ENCODE data around the gene KAZN. TPM values are rescaled to one million over a fixed set of nuclear protein-coding genes. Genes with fewer than 3 reads are reported as not detected.

The KAZN gene
- total and polyA plus RNA-seq, 3 donors from 2014 or later = 12.1 to 14.6 (median 13.8) TPM

DNA sequence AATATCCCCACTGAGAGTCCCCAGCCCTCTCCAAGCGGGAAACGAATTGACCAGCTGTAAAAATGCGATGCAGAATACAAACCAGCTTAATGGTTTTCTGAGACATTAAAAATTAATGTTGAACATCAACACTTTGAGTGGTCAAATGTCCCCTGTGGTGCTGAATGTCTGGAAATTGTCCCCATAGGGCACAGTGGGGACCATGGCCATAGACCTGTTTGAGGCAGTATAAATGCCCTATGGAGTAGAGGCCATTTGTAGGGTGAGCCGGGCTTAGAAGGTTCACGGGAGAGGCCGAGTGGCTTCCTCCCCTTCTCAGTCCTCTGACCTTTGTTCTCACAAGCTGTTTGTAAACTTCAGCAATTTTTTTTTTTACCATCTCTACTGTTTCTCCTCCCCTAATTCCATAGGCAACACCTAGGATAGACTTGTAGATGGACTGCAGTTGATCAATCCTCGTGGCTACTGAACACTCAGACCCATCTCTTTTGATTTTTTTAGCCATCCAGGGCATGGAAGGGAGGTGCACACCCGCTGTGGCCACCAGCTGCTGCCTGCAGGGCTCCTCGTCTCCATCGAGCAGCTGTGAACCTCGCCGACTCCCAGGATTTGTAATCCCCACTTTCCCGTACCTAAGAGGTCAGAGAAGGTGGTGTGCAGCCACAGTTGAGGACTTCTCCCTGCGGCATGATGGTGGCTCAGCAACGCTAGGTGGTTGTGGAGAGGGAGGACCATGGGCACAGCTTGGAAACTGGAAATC, 41.0 kb downstream of the KAZN start:
- Histone ChIP-seq H3K36me3 (ENCODE audit: low read depth, missing control alignments) (no peaks in the 10 kb centered on the region), H3K27ac (no peak overlapping the region), H3K27me3 (no peaks in the 10 kb centered on the region), H3K4me1 (no peaks in the 10 kb centered on the region), H3K9me3 (no peaks in the 10 kb centered on the region), H3K4me3 (no peak overlapping the region)
- DNase-seq = no peak
- 85 to 86% methylated on average over 15 of the region's 15 CpGs for WGBS, 2 donors
- intact Hi-C loops (cut with DNase I; ENCODE audit: low total_unique reads) = no loop called here
- TF ChIP-seq, protein P1, sequence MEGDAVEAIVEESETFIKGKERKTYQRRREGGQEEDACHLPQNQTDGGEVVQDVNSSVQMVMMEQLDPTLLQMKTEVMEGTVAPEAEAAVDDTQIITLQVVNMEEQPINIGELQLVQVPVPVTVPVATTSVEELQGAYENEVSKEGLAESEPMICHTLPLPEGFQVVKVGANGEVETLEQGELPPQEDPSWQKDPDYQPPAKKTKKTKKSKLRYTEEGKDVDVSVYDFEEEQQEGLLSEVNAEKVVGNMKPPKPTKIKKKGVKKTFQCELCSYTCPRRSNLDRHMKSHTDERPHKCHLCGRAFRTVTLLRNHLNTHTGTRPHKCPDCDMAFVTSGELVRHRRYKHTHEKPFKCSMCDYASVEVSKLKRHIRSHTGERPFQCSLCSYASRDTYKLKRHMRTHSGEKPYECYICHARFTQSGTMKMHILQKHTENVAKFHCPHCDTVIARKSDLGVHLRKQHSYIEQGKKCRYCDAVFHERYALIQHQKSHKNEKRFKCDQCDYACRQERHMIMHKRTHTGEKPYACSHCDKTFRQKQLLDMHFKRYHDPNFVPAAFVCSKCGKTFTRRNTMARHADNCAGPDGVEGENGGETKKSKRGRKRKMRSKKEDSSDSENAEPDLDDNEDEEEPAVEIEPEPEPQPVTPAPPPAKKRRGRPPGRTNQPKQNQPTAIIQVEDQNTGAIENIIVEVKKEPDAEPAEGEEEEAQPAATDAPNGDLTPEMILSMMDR (IDR thresholded peaks at IDR 0.05) = no peak
- TF ChIP-seq POLR2A (IDR thresholded peaks at IDR 0.05) = no peak

DNA sequence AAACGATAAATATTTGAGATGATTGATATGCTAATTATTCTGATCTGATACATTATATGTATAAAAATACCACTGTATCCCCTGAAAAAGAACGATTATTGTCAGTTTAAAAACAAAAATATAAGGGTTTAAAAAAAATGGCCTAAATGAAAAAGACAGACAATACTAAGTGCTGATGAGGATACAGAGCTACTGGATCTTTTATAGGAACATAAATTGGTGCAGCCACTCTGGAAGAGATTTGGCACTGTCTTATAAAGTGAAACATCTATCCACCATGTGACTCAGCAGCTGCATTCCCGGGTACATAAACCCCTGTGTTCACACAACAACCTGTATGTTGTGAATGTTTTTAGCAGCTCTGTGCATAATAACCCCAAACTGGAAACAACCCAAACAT, 44.2 kb downstream of the KAZN start:
- Histone ChIP-seq H3K27me3 (no peaks in the 10 kb centered on the region), H3K4me3 (no peak overlapping the region), H3K27ac (no peak overlapping the region), H3K4me1 (no peaks in the 10 kb centered on the region), H3K36me3 (ENCODE audit: low read depth, missing control alignments) (no peaks in the 10 kb centered on the region), H3K9me3 (no peaks in the 10 kb centered on the region)
- DNase-seq = no peak
- intact Hi-C loops (cut with DNase I; ENCODE audit: low total_unique reads) = no loop called here
- WGBS, 2 donors = 89 to 92% methylated on average over 3 of the region's 3 CpGs
- TF ChIP-seq POLR2A (IDR thresholded peaks at IDR 0.05) = no peak
- TF ChIP-seq, protein P1 (IDR thresholded peaks at IDR 0.05) = no peak

DNA sequence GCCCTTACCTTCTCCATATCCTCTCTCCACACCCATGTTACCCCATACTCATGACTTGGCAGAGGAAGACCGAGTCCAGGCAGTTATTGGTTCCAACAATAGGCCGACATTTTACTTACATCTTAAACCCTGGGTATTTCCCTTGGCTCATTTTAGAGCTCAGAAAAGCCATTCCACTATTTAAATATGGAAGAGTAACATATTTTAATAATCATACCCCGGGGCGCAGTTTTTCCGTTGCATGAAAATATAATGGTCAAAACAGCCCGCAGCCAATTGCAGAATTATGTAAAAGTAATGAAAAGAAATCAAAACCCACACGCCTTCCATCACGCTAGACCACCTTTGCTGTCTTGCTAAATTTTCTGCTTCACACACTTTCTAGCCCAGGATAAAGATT, 48.5 kb downstream of the KAZN start:
- DNase-seq = no peak
- Histone ChIP-seq H3K4me3 (no peak overlapping the region), H3K36me3 (ENCODE audit: low read depth, missing control alignments) (no peaks in the 10 kb centered on the region), H3K27ac (no peak overlapping the region), H3K9me3 (no peaks in the 10 kb centered on the region), H3K4me1 (no peaks in the 10 kb centered on the region), H3K27me3 (no peaks in the 10 kb centered on the region)
- intact Hi-C loops (cut with DNase I; ENCODE audit: low total_unique reads) = no loop called here
- WGBS, 2 donors = 89 to 96% methylated on average over 8 of the region's 8 CpGs
- TF ChIP-seq POLR2A (IDR thresholded peaks at IDR 0.05) = no peak
- TF ChIP-seq, protein P1 (IDR thresholded peaks at IDR 0.05) = no peak

DNA sequence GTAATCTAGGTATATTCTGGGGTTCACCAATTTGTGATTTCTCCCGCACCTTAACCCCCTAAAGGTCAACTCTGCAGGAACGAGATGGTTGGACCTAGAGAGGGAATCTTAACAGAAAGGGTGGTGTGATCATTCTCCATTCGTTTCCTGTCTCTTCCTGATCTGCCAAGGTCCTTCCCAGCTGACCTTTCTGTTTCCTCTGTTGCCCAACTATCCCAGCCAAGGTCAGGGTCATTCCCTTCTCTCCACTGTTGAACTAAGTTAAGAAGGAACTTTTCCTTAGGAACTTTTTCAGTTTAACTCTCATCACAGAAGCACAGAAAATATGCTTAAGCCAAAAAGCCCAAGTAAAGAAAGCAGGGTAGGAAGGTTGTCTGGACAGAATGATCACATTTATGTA, 49.3 kb downstream of the KAZN start:
- Histone ChIP-seq H3K4me1 (no peaks in the 10 kb centered on the region), H3K36me3 (ENCODE audit: low read depth, missing control alignments) (no peaks in the 10 kb centered on the region), H3K27me3 (no peaks in the 10 kb centered on the region), H3K4me3 (no peak overlapping the region), H3K27ac (no peak overlapping the region), H3K9me3 (no peaks in the 10 kb centered on the region)
- no peak for TF ChIP-seq POLR2A (IDR thresholded peaks at IDR 0.05)
- TF ChIP-seq, protein P1 (IDR thresholded peaks at IDR 0.05) = no peak
- 51 to 58% methylated on average over 3 of the region's 3 CpGs for WGBS, 2 donors
- DNase-seq = no peak
- intact Hi-C loops (cut with DNase I; ENCODE audit: low total_unique reads) = no loop called here

DNA sequence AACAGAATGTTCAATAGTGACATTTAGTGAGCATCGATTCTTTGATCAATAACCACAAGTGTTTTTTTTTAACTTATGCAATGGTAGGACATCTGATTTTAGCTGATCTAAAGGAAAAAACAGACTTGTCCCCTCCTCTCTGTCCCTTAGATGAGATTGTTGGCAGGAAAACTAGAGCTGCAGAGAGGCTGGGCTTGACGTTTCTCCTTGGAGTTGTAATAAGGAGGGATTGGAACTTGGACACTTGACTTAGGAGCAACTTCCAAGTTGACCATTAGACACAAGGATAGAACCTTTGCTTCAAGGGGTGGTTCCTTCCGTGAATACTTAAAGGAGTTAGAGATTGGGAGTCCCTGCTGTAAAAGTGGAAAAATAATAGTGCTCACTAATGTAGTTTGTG, 49.9 kb downstream of the KAZN start:
- no peak overlapping the region for H3K27ac ChIP-seq
- no peaks in the 10 kb centered on the region for H3K36me3 ChIP-seq (ENCODE audit: low read depth, missing control alignments)
- DNase-seq = no peak
- H3K9me3 ChIP-seq = no peaks in the 10 kb centered on the region
- H3K27me3 ChIP-seq = no peaks in the 10 kb centered on the region
- intact Hi-C loops (cut with DNase I; ENCODE audit: low total_unique reads) = no loop called here
- no peaks in the 10 kb centered on the region for H3K4me1 ChIP-seq
- 47 to 55% methylated on average over 3 of the region's 3 CpGs for WGBS, 2 donors
- TF ChIP-seq, protein P1 (IDR thresholded peaks at IDR 0.05) = no peak
- no peak for TF ChIP-seq POLR2A (IDR thresholded peaks at IDR 0.05)
- no peak overlapping the region for H3K4me3 ChIP-seq

Data from testis (tissue), 3 donors.